GM21723 (cell line): ENCODE measurements around the gene SREBF2.
"Not testable (repeated sequence)": the region's sequence is repeated elsewhere in the genome, so short reads cannot be mapped to it uniquely, and the experiment has no call there.

Experiments used
- ATAC-seq: cut with Tn5 transposase; IDR thresholded peaks from one replicate; pipeline ENCODE4 v1.9.1; 2021; ENCODE audit warnings: mild to moderate bottlenecking, moderate library complexity; ENCODE audit not compliant: unreplicated experiment

SREBF2 gene

DNA sequence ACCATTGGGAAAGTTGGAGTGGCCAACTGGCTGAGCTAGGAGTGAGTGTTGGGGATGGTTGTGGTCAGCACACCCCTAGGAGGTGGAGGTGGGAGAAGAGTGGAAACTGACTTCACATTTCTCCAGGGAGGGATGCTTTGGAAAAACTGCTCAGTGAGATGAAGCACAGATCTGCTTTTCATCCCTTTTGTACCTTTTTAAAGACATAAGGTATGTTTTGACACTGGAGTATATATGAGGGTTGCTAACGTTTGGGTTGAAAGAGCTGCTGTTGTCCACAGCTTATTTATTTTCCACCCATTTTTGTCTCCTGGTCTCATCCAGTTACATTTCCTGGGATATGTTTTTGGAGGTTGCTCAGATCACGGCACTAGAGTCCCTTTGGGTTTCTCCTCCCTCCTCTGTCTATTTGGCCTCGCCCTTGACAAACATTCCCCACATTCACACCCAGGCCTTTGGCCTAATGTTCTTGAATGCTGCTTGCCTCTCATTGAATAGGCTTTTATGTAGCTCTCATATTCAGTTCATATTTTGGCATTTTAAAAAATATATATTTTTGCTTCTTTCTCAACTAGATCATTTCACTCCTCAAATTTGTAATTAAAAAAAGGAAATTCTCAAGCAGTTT is 8.3 kb downstream of the SREBF2 start:
- no peak for ATAC-seq

DNA sequence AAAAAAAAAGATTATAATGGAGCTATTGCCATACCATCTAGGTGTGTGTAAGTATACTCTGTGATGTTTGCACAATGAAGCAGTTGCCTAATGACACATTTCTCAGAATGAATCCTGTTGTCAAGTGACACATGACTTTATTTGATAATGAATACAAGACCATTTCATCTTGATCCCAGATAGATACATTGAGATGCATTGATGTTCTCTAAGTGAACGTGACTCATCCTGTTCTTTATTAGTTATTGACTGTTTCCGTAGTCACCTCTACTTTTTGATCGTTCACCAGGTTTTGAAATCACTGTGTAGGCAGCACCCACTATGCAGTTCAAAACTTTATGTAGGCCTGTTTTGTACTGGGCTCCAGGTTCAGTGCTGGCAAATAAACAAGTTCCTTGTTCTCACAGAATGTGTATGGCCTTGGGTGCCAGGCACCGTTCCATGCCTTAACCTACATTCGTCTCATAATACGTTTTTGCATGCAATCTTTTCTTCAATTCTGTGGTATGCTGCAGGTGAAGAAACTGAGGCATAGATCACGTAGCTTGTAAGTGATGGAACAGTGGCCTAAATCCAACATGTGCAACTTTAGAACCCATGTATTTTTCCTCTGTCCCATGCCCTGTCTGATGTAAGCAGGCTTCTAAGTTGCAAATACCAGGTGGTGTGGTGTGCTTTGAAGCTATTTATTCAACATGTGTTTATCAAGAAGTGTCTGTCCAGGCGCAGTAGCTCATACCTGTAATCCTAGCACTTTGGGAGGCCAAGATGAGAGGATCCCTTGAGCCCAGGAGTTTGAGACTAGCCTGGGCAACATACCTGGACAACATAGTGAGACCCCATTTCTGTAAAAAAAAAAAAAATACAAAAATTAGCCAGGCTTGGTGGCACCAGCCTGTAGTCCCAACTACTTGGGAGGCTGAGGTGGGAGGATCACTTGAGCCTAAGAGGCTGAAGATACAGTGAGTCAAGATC is 10.4 kb downstream of the SREBF2 start:
- no peak for ATAC-seq

DNA sequence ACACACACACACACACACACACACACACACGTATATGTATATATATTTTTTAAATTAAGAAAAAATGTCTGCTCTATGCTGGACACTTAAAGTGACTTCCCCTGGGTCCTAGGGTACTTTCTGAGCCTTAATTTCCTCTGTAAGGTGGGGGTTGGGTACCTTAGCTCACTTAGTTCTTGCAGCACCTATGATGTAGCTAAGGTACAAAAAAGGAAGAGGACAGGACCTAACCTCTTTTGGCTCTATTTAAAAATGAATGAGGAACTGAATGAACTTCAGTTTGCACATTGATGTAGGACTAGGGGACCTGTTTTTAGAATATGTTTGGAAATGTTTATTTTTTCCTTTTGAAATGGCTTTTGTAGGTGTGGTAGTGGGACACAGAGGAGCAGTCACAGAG is 11.1 kb downstream of the SREBF2 start:
- no peak for ATAC-seq

DNA sequence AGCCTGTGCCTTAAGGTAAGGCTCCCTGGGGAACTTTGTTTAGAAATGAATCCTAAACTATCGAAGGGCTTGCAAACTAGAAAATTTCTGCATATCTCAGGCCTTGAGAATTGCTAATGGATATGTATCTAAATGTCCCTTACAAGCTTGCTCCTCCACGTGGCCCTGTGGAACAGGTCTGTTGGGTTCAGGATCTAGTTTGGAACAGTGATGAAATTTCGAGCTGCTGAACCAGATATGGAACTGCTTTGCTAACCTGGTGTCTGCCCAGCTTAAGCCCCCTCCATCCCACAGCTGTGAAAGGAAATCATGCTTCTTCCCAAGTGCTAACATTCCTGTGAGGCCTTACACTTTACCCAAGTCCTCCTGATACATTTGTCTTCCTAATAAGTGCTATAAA is 11.6 kb downstream of the SREBF2 start:
- ATAC-seq, result no peak

DNA sequence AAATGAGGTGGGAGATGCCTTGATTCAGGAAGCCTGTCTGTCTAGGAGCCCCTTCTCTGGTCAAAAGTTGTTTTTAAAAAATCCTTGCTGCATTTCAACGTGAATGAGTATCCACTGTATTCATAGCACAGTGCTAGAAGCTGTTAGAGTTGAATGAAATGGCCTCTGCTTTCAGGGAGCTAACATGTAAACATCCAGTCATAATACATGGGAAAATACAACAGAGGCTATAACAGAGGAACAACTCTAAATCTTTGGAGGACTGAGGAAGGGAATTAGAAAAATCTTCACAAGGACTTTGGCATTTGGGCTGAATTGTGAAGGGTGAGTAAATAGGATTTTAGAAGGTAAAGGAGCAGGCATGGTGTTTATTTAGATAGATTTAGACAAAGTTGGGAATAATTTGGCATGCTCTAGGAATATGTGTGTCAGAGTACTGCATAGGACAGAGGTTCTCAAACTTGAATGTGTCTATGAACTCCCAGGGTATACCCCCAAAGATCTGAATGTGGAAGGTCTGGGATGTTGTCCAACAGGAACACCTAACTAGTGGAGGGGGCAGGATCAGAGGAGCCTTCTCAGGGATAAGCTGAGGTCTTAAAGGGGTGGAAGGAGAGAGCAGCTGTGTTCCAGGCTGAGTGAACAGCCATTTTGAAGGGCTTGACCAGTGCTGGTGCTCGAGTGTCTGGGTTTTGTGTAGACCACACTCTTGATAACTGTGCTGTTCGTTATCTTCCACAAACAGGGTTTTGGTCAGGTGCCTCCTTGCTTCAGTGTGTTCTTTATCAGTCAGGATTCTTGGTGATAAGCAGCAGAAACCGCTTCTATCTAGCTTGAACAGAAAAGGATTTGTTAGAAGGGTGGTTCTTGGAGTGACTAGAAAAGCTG is 12.7 kb downstream of the SREBF2 start:
- ATAC-seq, result no peak

DNA sequence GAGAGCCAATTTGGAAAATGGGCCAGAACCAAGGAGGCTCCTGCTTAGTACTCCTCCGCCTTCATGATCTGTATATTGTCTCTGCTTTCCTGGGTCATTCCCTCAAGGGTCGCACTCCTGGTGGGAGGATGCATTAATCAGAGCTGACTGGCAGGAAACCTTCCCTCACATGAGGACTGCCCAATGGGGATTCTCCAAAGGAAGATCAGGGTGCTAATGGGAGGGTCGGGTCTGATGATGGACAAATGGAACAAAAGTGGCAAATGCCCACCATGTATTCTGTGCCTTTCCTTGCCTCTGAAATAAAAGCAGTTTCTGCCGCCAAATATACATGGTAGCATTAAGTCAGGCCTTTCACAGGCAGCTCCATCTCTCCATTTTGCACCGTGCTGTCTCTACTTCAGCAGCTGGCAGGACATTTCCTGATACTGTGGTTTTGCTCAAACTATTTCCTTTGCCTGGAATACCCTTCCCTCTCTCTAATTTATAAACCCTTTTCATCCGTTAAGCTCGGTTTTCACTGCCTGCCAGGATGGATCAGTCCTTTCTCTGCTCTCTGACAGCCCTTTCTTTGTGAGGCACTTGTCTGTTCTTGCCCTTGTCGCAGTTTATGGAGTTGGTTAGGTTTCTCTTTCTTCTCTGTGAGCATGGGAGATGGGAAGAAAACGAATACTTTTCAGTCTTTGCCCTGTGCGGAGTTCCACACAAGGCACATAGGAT is 13.5 kb downstream of the SREBF2 start:
- no peak for ATAC-seq

DNA sequence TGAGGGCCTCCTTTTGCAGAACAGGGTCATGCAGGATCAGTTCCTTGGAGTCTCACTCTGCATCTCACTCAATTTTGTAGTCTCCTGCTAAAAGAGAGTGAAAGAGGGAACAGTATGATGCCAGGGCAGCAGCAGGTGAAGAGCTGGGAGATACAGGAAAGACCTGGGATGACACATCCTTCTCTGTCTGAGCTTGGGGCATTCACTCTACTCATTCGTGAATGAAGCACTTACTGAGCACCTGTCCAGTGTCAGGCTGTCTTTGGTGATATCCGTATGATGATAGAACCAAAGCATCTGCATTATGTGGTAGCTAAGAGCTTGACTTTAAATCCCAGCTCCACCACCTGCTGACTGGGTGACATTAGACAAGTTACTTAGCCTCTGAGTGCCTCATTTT is 14.4 kb downstream of the SREBF2 start:
- no peak for ATAC-seq

DNA sequence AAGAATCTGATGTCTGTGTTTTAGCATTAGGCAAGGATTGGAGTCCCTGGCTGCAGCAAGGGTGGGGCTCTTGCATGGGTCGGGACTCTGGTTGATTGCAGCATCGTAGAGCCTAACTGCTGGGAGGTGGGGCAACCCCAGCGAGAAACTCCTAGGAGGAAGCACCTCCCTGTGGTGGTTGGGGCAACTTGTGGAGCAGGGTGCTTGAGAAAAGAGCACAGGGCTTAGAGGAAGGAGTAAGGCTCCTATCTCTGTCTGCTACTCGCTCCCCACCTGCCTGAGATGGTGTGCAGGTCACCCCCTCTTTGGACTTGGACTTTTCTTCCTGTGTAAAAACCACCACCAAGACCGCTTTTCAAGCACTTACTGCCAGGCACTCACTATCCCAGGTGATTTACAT is 15.6 kb downstream of the SREBF2 start:
- ATAC-seq, result no peak

DNA sequence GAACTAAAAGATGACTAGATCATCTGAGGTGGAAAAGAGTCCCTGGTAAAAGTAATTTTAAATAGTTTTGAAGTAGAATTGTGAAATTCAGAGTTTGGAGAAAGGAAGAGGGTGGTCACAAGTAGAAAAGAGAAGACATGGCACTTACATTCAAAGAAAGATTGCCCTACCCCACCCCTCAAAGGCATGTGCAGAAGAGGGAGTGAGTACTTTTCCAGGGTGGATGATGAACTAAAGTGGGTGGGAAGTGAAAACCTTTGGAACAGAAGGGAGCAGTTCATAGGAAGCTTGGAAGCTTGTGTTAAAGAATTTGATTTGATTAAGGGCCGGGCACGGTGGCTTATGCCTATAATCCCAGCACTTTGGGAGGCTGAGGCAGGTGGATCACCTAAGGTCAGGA is 23.6 kb downstream of the SREBF2 start:
- no peak for ATAC-seq

DNA sequence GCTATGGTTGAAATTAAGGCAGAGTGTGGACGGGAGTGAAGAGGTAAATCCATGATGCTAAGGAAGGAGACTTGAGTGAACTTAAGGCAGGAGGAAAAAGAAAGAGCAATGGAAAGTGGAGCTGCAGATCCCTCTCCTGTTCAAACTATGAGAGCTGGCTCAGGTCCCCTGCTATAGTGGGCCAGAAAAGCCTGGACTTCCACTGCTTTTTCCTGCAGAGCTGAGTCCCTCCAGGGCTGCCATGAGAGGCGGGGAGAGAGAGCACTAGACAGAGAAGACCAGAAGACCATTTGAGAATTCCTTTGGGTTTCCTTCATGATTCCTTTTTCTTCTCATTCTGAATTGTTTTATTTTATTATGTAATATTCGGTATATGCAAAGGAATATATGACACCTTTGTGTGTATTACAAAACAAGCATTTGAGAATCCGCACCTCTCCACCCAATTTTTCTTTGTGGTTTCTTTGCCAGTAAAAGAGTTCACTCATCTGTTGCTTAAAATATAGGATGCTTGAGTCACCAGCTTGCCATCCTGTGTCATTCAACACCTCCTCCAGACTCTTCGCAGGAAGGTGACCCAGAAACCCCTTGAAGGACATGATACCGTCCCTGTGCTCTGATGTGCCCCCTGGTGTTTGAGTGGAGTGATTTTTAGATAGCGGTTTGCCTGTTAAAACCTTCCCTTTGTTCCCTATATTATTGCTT is 24.4 kb downstream of the SREBF2 start:
- ATAC-seq, result no peak

DNA sequence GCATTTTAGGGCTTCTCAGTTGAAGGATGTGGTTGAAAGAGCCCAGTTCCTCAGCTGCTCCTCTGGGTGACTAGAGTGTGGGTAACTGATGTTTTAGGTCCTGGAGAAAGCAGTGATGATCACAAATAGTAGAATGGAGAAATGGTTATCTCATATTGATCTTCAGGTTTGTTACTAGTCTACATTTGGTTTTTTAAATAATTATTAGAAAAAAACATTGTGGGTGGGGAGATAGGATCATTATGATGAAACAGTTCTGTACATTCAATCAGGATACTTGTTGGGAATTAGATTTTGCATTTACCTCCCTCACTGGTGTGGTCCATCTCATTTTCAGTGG is 24.9 kb downstream of the SREBF2 start:
- no peak for ATAC-seq

DNA sequence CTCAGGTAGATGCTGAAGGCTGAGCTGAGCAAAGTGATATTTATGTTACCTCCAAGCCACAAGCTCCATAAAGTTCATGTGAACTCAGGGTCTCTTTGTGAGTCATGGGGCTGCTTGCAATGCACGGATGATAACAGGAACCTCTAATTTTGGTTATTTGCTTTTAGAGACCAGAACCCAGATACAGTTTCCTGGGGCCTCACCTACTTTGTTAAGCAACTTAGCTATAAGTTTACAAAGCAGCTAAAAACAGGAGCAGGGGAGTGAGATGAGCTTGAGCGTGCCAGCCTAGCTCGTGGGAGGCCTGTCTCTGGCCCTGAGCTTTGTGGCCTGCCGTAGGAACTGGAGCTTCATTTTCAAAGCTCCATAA is 29.2 kb downstream of the SREBF2 start:
- ATAC-seq, result peak; percentile 50

DNA sequence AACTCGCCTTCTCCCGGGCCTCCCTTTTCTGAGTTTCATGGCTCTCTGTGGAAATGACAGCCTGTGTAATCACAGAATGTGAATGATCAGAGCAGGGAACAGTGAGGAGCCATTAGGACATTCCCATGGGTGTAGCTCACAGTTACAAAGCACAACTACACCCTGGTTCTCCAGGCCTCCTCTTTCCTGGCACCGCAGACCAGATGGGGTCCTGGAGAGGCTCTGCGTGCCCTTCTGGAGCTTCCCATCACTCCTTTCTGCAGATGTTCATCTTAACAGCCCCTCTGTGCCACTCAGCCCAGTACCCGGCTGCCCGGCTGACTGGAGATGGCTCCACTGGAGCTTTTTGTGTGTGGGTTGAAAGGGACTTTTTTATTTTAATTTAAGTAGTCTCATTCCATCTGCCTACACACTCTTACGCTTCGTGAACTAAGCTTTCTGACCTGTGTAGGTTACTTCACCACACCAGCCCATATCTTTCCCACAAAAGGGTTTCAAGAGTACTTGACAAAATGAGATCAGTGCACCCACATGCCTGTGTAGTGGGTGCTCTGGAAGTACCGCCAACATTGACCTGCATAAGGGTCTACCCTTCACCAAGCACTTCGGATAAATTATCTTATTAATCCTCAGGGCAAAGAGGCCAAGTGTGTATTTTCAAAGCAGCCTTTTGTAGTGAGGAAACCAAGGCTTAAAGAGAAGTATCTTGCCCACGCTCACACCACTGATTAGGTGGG is 29.8 kb downstream of the SREBF2 start:
- peak; percentile 56 for ATAC-seq

DNA sequence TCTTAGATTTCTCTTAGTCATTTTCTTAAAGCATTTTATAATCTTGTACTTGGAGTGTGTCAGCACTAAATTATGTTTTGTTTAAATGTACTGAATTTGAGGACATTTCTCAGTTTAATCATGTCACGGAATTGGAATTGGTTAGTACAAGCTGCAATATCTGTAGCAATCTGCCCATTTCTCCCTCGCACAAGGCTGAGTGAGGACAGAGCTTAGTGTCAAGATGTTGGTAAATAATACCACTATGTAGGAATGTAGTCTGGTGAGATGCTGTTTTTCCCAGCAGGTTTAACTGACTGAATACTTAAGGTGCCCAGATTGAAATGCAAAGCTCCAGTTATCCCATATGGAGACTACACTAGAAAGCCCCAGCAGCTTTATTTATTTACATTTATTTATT is 30.6 kb downstream of the SREBF2 start:
- no peak for ATAC-seq

DNA sequence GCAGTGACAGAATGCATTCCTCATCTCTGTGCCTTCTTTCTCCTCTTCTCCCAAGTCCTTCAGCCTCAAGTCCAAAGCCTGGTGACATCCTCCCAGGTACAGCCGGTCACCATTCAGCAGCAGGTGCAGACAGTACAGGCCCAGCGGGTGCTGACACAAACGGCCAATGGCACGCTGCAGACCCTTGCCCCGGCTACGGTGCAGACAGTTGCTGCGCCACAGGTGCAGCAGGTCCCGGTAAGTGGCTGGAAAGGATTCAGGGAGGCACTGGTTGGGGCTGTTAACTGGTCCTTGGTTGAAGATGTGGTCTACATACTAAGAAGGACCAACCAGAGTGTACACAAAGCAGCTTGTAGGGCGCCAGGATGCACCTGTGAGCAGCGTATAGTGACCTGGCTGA is 35.7 kb downstream of the SREBF2 start:
- no peak for ATAC-seq

DNA sequence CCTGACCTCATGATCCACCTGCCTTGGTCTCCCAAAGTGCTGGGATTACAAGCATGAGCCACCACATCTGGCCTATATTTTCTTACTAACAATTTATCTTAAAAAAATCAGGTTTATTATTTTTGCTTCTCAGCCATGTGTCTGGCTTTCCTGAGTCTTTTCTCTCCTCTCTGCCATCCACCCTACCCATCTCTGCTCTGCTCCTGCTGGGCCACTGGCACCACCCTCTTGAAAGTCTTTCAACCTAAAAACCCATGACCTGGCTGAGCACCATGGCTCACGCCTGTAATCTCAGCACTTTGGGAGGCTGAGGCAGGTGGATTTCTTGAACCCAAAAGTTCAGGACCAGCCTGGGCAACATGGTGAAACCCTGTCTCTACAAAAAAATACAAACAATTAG is 37.2 kb downstream of the SREBF2 start:
- not testable (repeated sequence) for ATAC-seq

DNA sequence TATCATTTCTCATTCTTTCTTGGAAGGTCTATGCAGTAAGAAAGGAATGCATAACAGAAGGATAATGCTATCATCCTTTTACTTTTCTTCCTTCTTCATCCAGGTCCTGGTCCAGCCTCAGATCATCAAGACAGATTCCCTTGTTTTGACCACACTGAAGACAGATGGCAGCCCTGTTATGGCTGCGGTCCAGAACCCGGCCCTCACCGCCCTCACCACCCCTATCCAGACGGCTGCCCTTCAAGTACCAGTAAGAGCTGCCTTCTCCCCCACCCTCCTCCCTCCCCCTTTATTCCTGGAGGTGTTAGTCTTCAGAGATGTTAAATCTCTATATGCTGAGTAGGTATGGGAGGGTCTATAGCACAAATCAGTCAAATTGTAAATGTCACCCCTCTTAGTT is 37.9 kb downstream of the SREBF2 start:
- ATAC-seq, result no peak

DNA sequence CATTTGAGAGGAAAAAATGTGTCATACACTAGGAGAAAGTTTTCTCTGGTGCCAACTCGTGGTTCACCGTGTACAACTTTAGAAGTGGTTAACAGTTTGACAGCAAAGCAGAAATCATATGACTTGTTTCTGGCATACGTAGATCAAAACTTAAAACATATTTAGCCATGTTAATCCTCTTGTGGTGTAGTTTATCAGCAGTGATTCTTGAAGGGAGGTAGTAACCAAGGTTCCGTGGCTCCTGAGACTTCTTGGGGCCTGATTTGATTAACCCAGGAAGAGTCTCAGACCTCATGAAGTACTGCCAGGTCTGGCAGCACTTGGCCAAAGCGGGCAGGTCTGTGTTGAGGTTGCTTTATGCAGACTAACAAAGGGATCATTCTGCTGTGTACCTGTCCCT is 40.5 kb downstream of the SREBF2 start:
- no peak for ATAC-seq

DNA sequence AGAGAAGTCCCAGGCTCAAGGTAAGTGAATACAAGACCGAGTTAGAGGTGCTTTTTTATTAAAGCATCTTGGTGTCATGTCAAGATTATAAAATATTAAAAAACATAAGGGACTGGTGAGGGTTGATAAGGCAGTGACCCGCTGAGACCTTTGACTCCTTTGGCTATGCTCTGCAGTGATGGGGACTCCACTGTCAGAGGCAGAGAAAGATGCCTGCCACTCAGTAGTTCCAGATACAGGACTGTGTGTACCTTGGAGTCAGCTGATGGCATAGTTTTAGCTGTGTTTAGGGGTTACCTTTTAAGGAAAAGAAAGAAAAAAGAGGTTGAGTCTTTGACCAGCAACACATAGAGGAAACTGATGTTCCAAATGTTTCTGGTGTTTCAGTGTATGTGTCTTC is 41.2 kb downstream of the SREBF2 start:
- ATAC-seq, result no peak
